RWPE2 (cell line): ENCODE data around the gene PRDM16.

Source experiments
- ATAC-seq: fragments of 200-7000 bp; cut with Tn5 transposase; 3 replicates; pipeline ENCODE4 v1.9.1; 2021; ENCODE audit warnings: low read depth
- DNase-seq: peaks from one replicate; pipeline ENCODE4 v3.0.0-alpha.2; 2020; ENCODE audit warnings: low spot score
- H3K27ac ChIP-seq: fragments of 450-650 bp; 2 replicates; pipeline ENCODE4 v1.5.1; 2017; ENCODE audit warnings: mild to moderate bottlenecking; ENCODE audit not compliant: poor library complexity, severe bottlenecking
- H3K27me3 ChIP-seq: fragments of 250-450 bp; sonication (Bioruptor Pico); 2 replicates; pipeline ENCODE4 v1.5.1; 2021; ENCODE audit warnings: mild to moderate bottlenecking, moderate library complexity; ENCODE audit not compliant: insufficient read depth, poor library complexity, severe bottlenecking
- H3K36me3 ChIP-seq: fragments of 250-450 bp; sonication (Bioruptor Pico); 2 replicates; pipeline ENCODE4 v1.5.1; 2020; ENCODE audit warnings: low read depth, mild to moderate bottlenecking, moderate library complexity
- H3K4me1 ChIP-seq: fragments of 250-450 bp; sonication (Bioruptor Pico); 2 replicates; pipeline ENCODE4 v1.5.1; 2021; ENCODE audit warnings: mild to moderate bottlenecking, moderate library complexity; ENCODE audit not compliant: insufficient read depth, poor library complexity, severe bottlenecking
- H3K4me3 ChIP-seq: fragments of 250-450 bp; sonication (Bioruptor Pico); 2 replicates; pipeline ENCODE4 v1.5.1; 2021; ENCODE audit warnings: mild to moderate bottlenecking, moderate library complexity; ENCODE audit not compliant: severe bottlenecking
- H3K9me3 ChIP-seq: fragments of 250-450 bp; sonication (Bioruptor Pico); 2 replicates; pipeline ENCODE4 v1.5.1; 2021; ENCODE audit warnings: mild to moderate bottlenecking, moderate library complexity; ENCODE audit not compliant: severe bottlenecking
- TF ChIP-seq, protein P1 (sequence below): fragments of 450-650 bp; IDR thresholded peaks from one replicate; pipeline ENCODE4 v1.5.1; 2017; ENCODE audit warnings: mild to moderate bottlenecking, moderate library complexity; ENCODE audit not compliant: poor library complexity, severe bottlenecking

PRDM16 gene

GRCh38 chr1:3434406-3435110 is 365.6 kb downstream of the PRDM16 start:
- Histone ChIP-seq H3K36me3 (no peaks in the 10 kb centered on the region), H3K27me3 (peaks cover 12% of the 10 kb centered on the region), H3K4me3 (no peak overlapping the region), H3K4me1 (no peaks in the 10 kb centered on the region), H3K27ac (no peak overlapping the region), H3K9me3 (no peaks in the 10 kb centered on the region)
- DNase-seq (no peak), ATAC-seq (no peak)
- TF ChIP-seq, protein P1, sequence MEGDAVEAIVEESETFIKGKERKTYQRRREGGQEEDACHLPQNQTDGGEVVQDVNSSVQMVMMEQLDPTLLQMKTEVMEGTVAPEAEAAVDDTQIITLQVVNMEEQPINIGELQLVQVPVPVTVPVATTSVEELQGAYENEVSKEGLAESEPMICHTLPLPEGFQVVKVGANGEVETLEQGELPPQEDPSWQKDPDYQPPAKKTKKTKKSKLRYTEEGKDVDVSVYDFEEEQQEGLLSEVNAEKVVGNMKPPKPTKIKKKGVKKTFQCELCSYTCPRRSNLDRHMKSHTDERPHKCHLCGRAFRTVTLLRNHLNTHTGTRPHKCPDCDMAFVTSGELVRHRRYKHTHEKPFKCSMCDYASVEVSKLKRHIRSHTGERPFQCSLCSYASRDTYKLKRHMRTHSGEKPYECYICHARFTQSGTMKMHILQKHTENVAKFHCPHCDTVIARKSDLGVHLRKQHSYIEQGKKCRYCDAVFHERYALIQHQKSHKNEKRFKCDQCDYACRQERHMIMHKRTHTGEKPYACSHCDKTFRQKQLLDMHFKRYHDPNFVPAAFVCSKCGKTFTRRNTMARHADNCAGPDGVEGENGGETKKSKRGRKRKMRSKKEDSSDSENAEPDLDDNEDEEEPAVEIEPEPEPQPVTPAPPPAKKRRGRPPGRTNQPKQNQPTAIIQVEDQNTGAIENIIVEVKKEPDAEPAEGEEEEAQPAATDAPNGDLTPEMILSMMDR, result no peak

DNA sequence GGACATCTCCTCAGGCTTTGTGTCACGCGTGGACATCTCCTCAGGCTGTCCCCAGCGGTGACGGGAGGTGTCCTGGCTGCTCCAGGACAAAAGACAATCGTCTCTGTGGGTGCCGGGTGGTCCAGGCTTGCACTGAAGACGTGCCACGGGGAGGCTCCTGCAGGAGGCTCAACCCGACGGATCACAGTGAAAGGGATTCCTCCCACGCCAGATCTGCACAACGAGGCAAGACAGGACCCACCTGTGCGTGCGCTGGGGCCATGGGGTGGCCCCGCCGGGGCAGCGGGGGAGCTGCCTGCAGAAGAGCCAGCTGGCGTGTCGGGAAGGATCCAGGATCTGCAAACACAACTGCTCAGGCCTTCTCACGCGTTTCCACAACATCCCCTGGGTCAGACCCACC is 366.7 kb downstream of the PRDM16 start:
- H3K27me3 ChIP-seq, result peaks cover 12% of the 10 kb centered on the region
- H3K9me3 ChIP-seq, result no peaks in the 10 kb centered on the region
- TF ChIP-seq, protein P1, result no peak
- H3K27ac ChIP-seq, result no peak overlapping the region
- no peak for ATAC-seq
- no peaks in the 10 kb centered on the region for H3K4me1 ChIP-seq
- DNase-seq, result no peak
- H3K4me3 ChIP-seq, result no peak overlapping the region
- no peaks in the 10 kb centered on the region for H3K36me3 ChIP-seq

- DNase-seq, result no peak
- TF ChIP-seq, protein P1, result no peak
- H3K36me3 ChIP-seq, result no peaks in the 10 kb centered on the region
- H3K9me3 ChIP-seq, result no peaks in the 10 kb centered on the region
- H3K4me1 ChIP-seq, result no peaks in the 10 kb centered on the region
- no peak for ATAC-seq
- H3K27ac ChIP-seq, result no peak overlapping the region
- H3K4me3 ChIP-seq, result no peak overlapping the region
- H3K27me3 ChIP-seq, result peaks cover 15% of the 10 kb centered on the region
These were observed 367.4 kb downstream of the PRDM16 start for GRCh38 chr1:3436451-3436850.

GRCh38 chr1:3436901-3437300 is 367.9 kb downstream of the PRDM16 start:
- Histone ChIP-seq H3K27ac (no peak overlapping the region), H3K9me3 (no peaks in the 10 kb centered on the region), H3K4me1 (no peaks in the 10 kb centered on the region), H3K36me3 (no peaks in the 10 kb centered on the region), H3K4me3 (no peak overlapping the region), H3K27me3 (peaks cover 19% of the 10 kb centered on the region)
- TF ChIP-seq, protein P1, result no peak
- DNase-seq (no peak), ATAC-seq (no peak)

GRCh38 chr1:3438661-3439180 is 369.7 kb downstream of the PRDM16 start:
- DNase-seq (no peak), ATAC-seq (no peak)
- H3K27ac ChIP-seq, result no peak overlapping the region
- no peak overlapping the region for H3K4me3 ChIP-seq
- H3K36me3 ChIP-seq, result no peaks in the 10 kb centered on the region
- H3K27me3 ChIP-seq, result peaks cover 30% of the 10 kb centered on the region
- TF ChIP-seq, protein P1, result no peak
- H3K4me1 ChIP-seq, result no peaks in the 10 kb centered on the region
- no peaks in the 10 kb centered on the region for H3K9me3 ChIP-seq
